ENCODE results near the gene CYP26C1. TPM values are rescaled to one million over a fixed set of nuclear protein-coding genes. Genes with fewer than 3 reads are reported as not detected.

The CYP26C1 gene
- polyA plus RNA-seq, 4 donors: 0.01 TPM; not detected in 3

- FAIRE-seq: no peak
- Histone ChIP-seq H3K27ac (ENCODE audit: low read depth in 1 of 3, low read length in 2 of 3) (no peak overlapping the region), H3K4me1 (ENCODE audit: control insufficient read depth in 3 of 3, insufficient read depth in 2 of 3, low read depth in 1 of 3, low read length in 2 of 3) (peaks cover 0 to 5% (median 0%) of the 10 kb centered on the region in 3 donors), H3K36me3 (ENCODE audit: control insufficient read depth in 3 of 3, insufficient read depth in 2 of 3, low read depth in 1 of 3, low read length in 3 of 3) (no peaks in the 10 kb centered on the region), H3K27me3 (ENCODE audit: control insufficient read depth in 3 of 3, insufficient read depth in 3 of 3, low read length in 3 of 3) (peaks cover 0 to 28% (median 9%) of the 10 kb centered on the region in 3 donors), H3K4me3 (ENCODE audit: low read depth in 1 of 3, low read length in 3 of 3) (no peak overlapping the region), H3K9me3 (ENCODE audit: control insufficient read depth in 2 of 2, insufficient read depth in 1 of 2, low read depth in 1 of 2, low read length in 1 of 2) (no peaks in the 10 kb centered on the region)
- WGBS, 3 donors: 55 to 59% (median 58%) methylated on average over 22 of the region's 22 CpGs
- DNase-seq: peak; percentile 50 to 64
Measured at GRCh38 chr10:93080350-93081046, 19.9 kb downstream of the CYP26C1 start.

- Histone ChIP-seq H3K27me3 (ENCODE audit: control insufficient read depth in 3 of 3, insufficient read depth in 3 of 3, low read length in 3 of 3) (peaks cover 0 to 20% (median 7%) of the 10 kb centered on the region in 3 donors), H3K27ac (ENCODE audit: low read depth in 1 of 3, low read length in 2 of 3) (no peak overlapping the region), H3K9me3 (ENCODE audit: control insufficient read depth in 2 of 2, insufficient read depth in 1 of 2, low read depth in 1 of 2, low read length in 1 of 2) (no peaks in the 10 kb centered on the region), H3K4me3 (ENCODE audit: low read depth in 1 of 3, low read length in 3 of 3) (no peak overlapping the region), H3K4me1 (ENCODE audit: control insufficient read depth in 3 of 3, insufficient read depth in 2 of 3, low read depth in 1 of 3, low read length in 2 of 3) (peaks cover 0 to 5% (median 0%) of the 10 kb centered on the region in 3 donors), H3K36me3 (ENCODE audit: control insufficient read depth in 3 of 3, insufficient read depth in 2 of 3, low read depth in 1 of 3, low read length in 3 of 3) (no peaks in the 10 kb centered on the region)
- 63 to 71% (median 68%) methylated on average over 3 of the region's 3 CpGs for WGBS, 3 donors
- FAIRE-seq: no peak
- no peak for DNase-seq
Measured at GRCh38 chr10:93081318-93081717, 20.7 kb downstream of the CYP26C1 start.

- Histone ChIP-seq H3K27ac (ENCODE audit: low read depth in 1 of 3, low read length in 2 of 3) (no peak overlapping the region), H3K9me3 (ENCODE audit: control insufficient read depth in 2 of 2, insufficient read depth in 1 of 2, low read depth in 1 of 2, low read length in 1 of 2) (no peaks in the 10 kb centered on the region), H3K27me3 (ENCODE audit: control insufficient read depth in 3 of 3, insufficient read depth in 3 of 3, low read length in 3 of 3) (peaks cover 0 to 15% (median 5%) of the 10 kb centered on the region in 3 donors), H3K4me1 (ENCODE audit: control insufficient read depth in 3 of 3, insufficient read depth in 2 of 3, low read depth in 1 of 3, low read length in 2 of 3) (peaks cover 0 to 5% (median 0%) of the 10 kb centered on the region in 3 donors), H3K4me3 (ENCODE audit: low read depth in 1 of 3, low read length in 3 of 3) (no peak overlapping the region), H3K36me3 (ENCODE audit: control insufficient read depth in 3 of 3, insufficient read depth in 2 of 3, low read depth in 1 of 3, low read length in 3 of 3) (no peaks in the 10 kb centered on the region)
- WGBS, 3 donors: 59 to 71% (median 63%) methylated on average over 10 of the region's 10 CpGs
- DNase-seq (no peak), FAIRE-seq (no peak)
Measured at GRCh38 chr10:93081834-93082233, 21.2 kb downstream of the CYP26C1 start.

- Histone ChIP-seq H3K4me1 (ENCODE audit: control insufficient read depth in 3 of 3, insufficient read depth in 2 of 3, low read depth in 1 of 3, low read length in 2 of 3) (peaks cover 0 to 5% (median 0%) of the 10 kb centered on the region in 3 donors), H3K36me3 (ENCODE audit: control insufficient read depth in 3 of 3, insufficient read depth in 2 of 3, low read depth in 1 of 3, low read length in 3 of 3) (no peaks in the 10 kb centered on the region), H3K9me3 (ENCODE audit: control insufficient read depth in 2 of 2, insufficient read depth in 1 of 2, low read depth in 1 of 2, low read length in 1 of 2) (no peaks in the 10 kb centered on the region), H3K27me3 (ENCODE audit: control insufficient read depth in 3 of 3, insufficient read depth in 3 of 3, low read length in 3 of 3) (peaks cover 0 to 8% (median 2%) of the 10 kb centered on the region in 3 donors), H3K4me3 (ENCODE audit: low read depth in 1 of 3, low read length in 3 of 3) (no peak overlapping the region), H3K27ac (ENCODE audit: low read depth in 1 of 3, low read length in 2 of 3) (no peak overlapping the region)
- DNase-seq: no peak
- WGBS, 3 donors: 83 to 89% (median 87%) methylated on average over 7 of the region's 7 CpGs
- no peak for FAIRE-seq
Measured at GRCh38 chr10:93083743-93084539, 23.3 kb downstream of the CYP26C1 start.

- 63 to 72% (median 71%) methylated on average over 4 of the region's 4 CpGs for WGBS, 3 donors
- Histone ChIP-seq H3K4me3 (ENCODE audit: low read depth in 1 of 3, low read length in 3 of 3) (no peak overlapping the region), H3K36me3 (ENCODE audit: control insufficient read depth in 3 of 3, insufficient read depth in 2 of 3, low read depth in 1 of 3, low read length in 3 of 3) (no peaks in the 10 kb centered on the region), H3K27me3 (ENCODE audit: control insufficient read depth in 3 of 3, insufficient read depth in 3 of 3, low read length in 3 of 3) (peaks cover 0 to 2% (median 0%) of the 10 kb centered on the region in 3 donors), H3K4me1 (ENCODE audit: control insufficient read depth in 3 of 3, insufficient read depth in 2 of 3, low read depth in 1 of 3, low read length in 2 of 3) (peaks cover 0 to 1% (median 0%) of the 10 kb centered on the region in 3 donors), H3K27ac (ENCODE audit: low read depth in 1 of 3, low read length in 2 of 3) (no peak overlapping the region), H3K9me3 (ENCODE audit: control insufficient read depth in 2 of 2, insufficient read depth in 1 of 2, low read depth in 1 of 2, low read length in 1 of 2) (no peaks in the 10 kb centered on the region)
- FAIRE-seq (no peak), DNase-seq (no peak)
Measured at GRCh38 chr10:93085272-93085859, 24.8 kb downstream of the CYP26C1 start.

GRCh38 chr10:93086289-93086688 is 25.7 kb downstream of the CYP26C1 start:
- Histone ChIP-seq H3K27ac (ENCODE audit: low read depth in 1 of 3, low read length in 2 of 3) (no peak overlapping the region), H3K4me3 (ENCODE audit: low read depth in 1 of 3, low read length in 3 of 3) (no peak overlapping the region), H3K9me3 (ENCODE audit: control insufficient read depth in 2 of 2, insufficient read depth in 1 of 2, low read depth in 1 of 2, low read length in 1 of 2) (no peaks in the 10 kb centered on the region), H3K36me3 (ENCODE audit: control insufficient read depth in 3 of 3, insufficient read depth in 2 of 3, low read depth in 1 of 3, low read length in 3 of 3) (no peaks in the 10 kb centered on the region), H3K4me1 (ENCODE audit: control insufficient read depth in 3 of 3, insufficient read depth in 2 of 3, low read depth in 1 of 3, low read length in 2 of 3) (no peaks in the 10 kb centered on the region), H3K27me3 (ENCODE audit: control insufficient read depth in 3 of 3, insufficient read depth in 3 of 3, low read length in 3 of 3) (peaks cover 0 to 2% (median 0%) of the 10 kb centered on the region in 3 donors)
- FAIRE-seq (no peak), DNase-seq (no peak)
- WGBS, 3 donors: 88 to 93% (median 89%) methylated on average over 6 of the region's 6 CpGs

GRCh38 chr10:93087846-93088245 is 27.2 kb downstream of the CYP26C1 start:
- no peaks in the 10 kb centered on the region for H3K4me1 ChIP-seq (ENCODE audit: control insufficient read depth in 3 of 3, insufficient read depth in 2 of 3, low read depth in 1 of 3, low read length in 2 of 3)
- H3K27ac ChIP-seq (ENCODE audit: low read depth in 1 of 3, low read length in 2 of 3): no peak overlapping the region
- H3K36me3 ChIP-seq (ENCODE audit: control insufficient read depth in 3 of 3, insufficient read depth in 2 of 3, low read depth in 1 of 3, low read length in 3 of 3): no peaks in the 10 kb centered on the region
- H3K27me3 ChIP-seq (ENCODE audit: control insufficient read depth in 3 of 3, insufficient read depth in 3 of 3, low read length in 3 of 3): no peaks in the 10 kb centered on the region
- no peak for FAIRE-seq
- H3K9me3 ChIP-seq (ENCODE audit: control insufficient read depth in 2 of 2, insufficient read depth in 1 of 2, low read depth in 1 of 2, low read length in 1 of 2): no peaks in the 10 kb centered on the region
- WGBS, 3 donors: 81 to 85% (median 83%) methylated on average over 3 of the region's 3 CpGs
- H3K4me3 ChIP-seq (ENCODE audit: low read depth in 1 of 3, low read length in 3 of 3): no peak overlapping the region
- no peak for DNase-seq

GRCh38 chr10:93088466-93088865 is 27.9 kb downstream of the CYP26C1 start:
- Histone ChIP-seq H3K4me3 (ENCODE audit: low read depth in 1 of 3, low read length in 3 of 3) (no peak overlapping the region), H3K4me1 (ENCODE audit: control insufficient read depth in 3 of 3, insufficient read depth in 2 of 3, low read depth in 1 of 3, low read length in 2 of 3) (no peaks in the 10 kb centered on the region), H3K36me3 (ENCODE audit: control insufficient read depth in 3 of 3, insufficient read depth in 2 of 3, low read depth in 1 of 3, low read length in 3 of 3) (no peaks in the 10 kb centered on the region), H3K27ac (ENCODE audit: low read depth in 1 of 3, low read length in 2 of 3) (no peak overlapping the region), H3K27me3 (ENCODE audit: control insufficient read depth in 3 of 3, insufficient read depth in 3 of 3, low read length in 3 of 3) (no peaks in the 10 kb centered on the region), H3K9me3 (ENCODE audit: control insufficient read depth in 2 of 2, insufficient read depth in 1 of 2, low read depth in 1 of 2, low read length in 1 of 2) (no peaks in the 10 kb centered on the region)
- WGBS, 3 donors: 72 to 84% (median 79%) methylated on average over 4 of the region's 4 CpGs
- FAIRE-seq (no peak), DNase-seq (no peak)
